Gastroesophageal sphincter (tissue), 4 donors: ENCODE results near the gene STXBP4. TPM values are rescaled to one million over a fixed set of nuclear protein-coding genes. Genes with fewer than 3 reads are reported as not detected.

ENCODE experiments used
- ATAC-seq: fragments of 150-250 bp; one replicate; pipeline ENCODE4 v1.9.1; 2016; ENCODE audit warnings: mild to moderate bottlenecking, moderate library complexity
- H3K27ac ChIP-seq, 4 donors: fragments of 200-600 bp; sonication (generic) in 3 of 4; 1 replicate in 3 of 4; 2 replicates in 1 of 4; pipeline ENCODE4 v1.5.1; 2016 to 2019
- H3K27me3 ChIP-seq: fragments of 200-600 bp; sonication (generic); one replicate; pipeline ENCODE4 v1.5.1; 2019
- H3K36me3 ChIP-seq, 2 donors: fragments of 200-600 bp; sonication (generic); one replicate each; pipeline ENCODE4 v1.5.1; 2019; ENCODE audit warnings: control low read depth in 1 of 2
- H3K4me1 ChIP-seq, 3 donors: fragments of 200-600 bp; sonication (generic); 1 replicate in 2 of 3; 2 replicates in 1 of 3; pipeline ENCODE4 v1.5.1; 2016 to 2019; ENCODE audit warnings: control low read depth in 2 of 3
- H3K4me3 ChIP-seq, 2 donors: fragments of 200-600 bp; sonication (generic); one replicate each; pipeline ENCODE4 v1.5.1; 2019; ENCODE audit warnings: mild to moderate bottlenecking in 1 of 2, moderate library complexity in 1 of 2
- H3K9me3 ChIP-seq, 3 donors: fragments of 200-600 bp; sonication (generic); one replicate each; pipeline ENCODE4 v1.5.1; 2017 to 2019; ENCODE audit warnings: control low read depth in 2 of 3
- CTCF ChIP-seq, 4 experiments: fragments of 200-600 bp in 2 of 4; fragments of 450-650 bp in 2 of 4; sonication (generic) in 1 of 4; IDR thresholded peaks; one replicate each; pipeline ENCODE4 v1.5.1; 2017 to 2019; ENCODE audit warnings: antibody characterized with exemption in 4 of 4, mild to moderate bottlenecking in 2 of 4, moderate library complexity in 2 of 4
- EP300 ChIP-seq: sonication (generic); formaldehyde crosslinking; IDR thresholded peaks from one replicate; pipeline ENCODE4 v1.6.1; 2017; ENCODE audit warnings: antibody characterized with exemption, mild to moderate bottlenecking
- POLR2A ChIP-seq, 2 donors: fragments of 450-650 bp; IDR thresholded peaks; one replicate each; pipeline ENCODE4 v1.6.1; 2017; ENCODE audit warnings: antibody characterized with exemption in 2 of 2, mild to moderate bottlenecking in 2 of 2, moderate library complexity in 1 of 2
- POLR2AphosphoS5 ChIP-seq: sonication (generic); formaldehyde crosslinking; IDR thresholded peaks from one replicate; pipeline ENCODE4 v1.6.1; 2017; ENCODE audit warnings: antibody characterized with exemption
- WGBS, 2 donors: methylation state at CpG; one replicate each; pipeline ENCODE4 v1.1.5; 2018; ENCODE audit warnings: low coverage in 1 of 2; 5-methylcytosine and 5-hydroxymethylcytosine counted together
- total RNA-seq, 4 donors: library from RNA; depleted of rRNA; stranded (reverse); fragments of >200 nt; gene quantifications; one replicate each; pipeline ENCODE4 v1.1.0, GENCODE V29; 2016

STXBP4 gene
- total RNA-seq, 4 donors from 2014 or later: 12.2 to 29.7 (median 16.2) TPM

DNA sequence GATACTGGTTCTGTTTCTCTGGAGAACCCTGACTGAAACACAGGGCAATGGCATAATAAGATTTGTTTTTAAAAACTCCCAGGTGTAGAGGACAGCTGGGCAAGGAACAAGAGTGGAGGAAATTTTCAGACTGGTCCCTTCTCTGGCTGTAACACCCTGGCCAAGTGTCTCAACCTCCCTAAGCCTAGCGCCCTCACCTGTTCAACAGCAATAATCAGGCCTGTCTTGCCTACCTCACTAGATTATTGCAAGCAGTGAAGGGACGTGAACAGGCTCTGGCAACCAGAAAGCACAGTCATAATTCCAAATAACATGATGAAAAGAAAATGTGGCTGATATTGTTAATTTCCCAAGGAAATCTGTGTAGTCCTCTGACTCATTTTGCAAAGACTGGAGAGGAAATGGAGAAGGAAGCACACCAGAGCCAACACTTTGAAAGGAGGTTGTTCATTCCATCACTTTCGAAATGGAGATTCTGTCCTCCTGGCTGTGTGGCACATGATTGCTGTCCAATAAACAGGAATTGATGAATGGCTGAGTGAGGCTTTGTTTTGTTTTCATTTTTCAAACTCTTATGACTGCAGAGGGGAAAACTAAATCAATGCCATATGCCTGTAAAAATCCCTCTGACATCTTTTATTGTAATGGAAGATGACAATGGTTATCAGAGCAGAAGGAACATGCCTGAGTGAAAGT lies 208.7 kb downstream of the STXBP4 start:
- H3K27me3 ChIP-seq: no peaks in the 10 kb centered on the region
- H3K4me3 ChIP-seq: no peak overlapping the region
- no peaks in the 10 kb centered on the region for H3K4me1 ChIP-seq
- H3K9me3 ChIP-seq: peaks cover 0 to 7% (median 0%) of the 10 kb centered on the region in 3 donors
- no peak for ATAC-seq
- no peak for TF ChIP-seq CTCF (IDR thresholded peaks at IDR 0.05)
- no peak for TF ChIP-seq POLR2AphosphoS5
- no peak for TF ChIP-seq EP300
- TF ChIP-seq POLR2A (IDR thresholded peaks at IDR 0.05): no peak
- no peaks in the 10 kb centered on the region for H3K36me3 ChIP-seq
- H3K27ac ChIP-seq: no peak overlapping the region
- WGBS, 2 donors: 31 to 39% methylated on average over 2 to 3 of the region's 3 CpGs

DNA sequence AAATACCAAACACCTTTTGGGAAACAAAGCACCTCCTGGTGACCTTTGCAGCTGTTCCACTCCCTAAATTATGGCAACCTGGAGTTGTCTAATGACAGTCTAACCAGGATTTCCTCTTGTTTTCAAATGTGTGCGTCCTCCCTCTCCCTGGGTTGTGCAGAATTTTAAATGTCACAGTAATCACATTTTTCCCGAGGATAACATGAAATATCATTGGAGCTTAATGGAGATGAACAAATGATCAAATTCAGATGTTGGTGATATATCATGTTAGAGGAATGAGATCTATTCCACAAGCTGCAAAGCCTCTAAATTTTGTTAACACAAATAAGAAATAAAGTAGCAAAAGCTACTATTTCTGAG lies 209.3 kb downstream of the STXBP4 start:
- Histone ChIP-seq H3K27me3 (no peaks in the 10 kb centered on the region), H3K4me1 (no peaks in the 10 kb centered on the region), H3K27ac (no peak overlapping the region), H3K9me3 (peaks cover 0 to 7% (median 0%) of the 10 kb centered on the region in 3 donors), H3K4me3 (no peak overlapping the region), H3K36me3 (no peaks in the 10 kb centered on the region)
- 37 to 39% methylated on average over 2 of the region's 2 CpGs for WGBS, 2 donors
- no peak for ATAC-seq
- TF ChIP-seq CTCF (IDR thresholded peaks at IDR 0.05) (no peak), EP300 (no peak), POLR2AphosphoS5 (no peak), POLR2A (IDR thresholded peaks at IDR 0.05) (no peak)

DNA sequence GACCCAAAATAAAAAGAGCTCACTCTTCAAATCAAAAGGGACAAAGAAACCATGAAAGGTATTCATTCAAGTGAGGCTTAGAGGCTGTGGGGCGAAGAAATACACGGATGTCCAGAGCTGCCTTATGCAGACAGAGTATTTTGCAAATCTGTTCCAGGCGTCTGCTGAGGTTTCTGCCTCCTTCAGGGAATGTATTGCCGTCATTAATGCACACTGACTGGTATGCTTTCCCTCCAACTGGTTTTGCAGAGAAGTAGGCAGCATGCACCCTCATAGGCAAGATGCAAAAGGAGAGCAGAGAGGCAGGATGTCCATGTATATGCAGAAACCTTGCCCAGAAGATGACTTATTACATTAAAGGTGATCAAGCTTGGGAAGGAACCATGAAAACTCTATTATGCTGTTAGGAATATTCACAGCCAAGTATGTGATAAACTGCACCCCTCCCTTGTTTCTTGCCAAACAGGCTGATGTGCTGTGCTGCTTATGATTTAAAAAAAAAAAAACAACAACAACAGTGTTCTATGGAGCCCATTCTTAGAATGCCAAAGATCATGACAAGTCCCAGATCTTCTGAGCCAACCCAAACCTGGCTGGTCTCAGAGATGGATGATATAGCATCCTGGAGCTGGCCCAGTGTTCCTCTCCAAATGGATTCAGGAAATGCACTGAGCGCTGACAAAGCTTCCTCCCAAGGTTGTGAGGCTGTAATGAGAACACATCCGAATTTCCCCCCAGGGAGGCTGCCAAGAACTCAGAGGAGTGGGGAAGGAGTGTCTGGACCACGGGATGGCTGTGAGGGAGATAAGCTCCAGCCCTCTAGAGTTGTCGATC lies 218.6 kb downstream of the STXBP4 start:
- TF ChIP-seq POLR2AphosphoS5 (no peak), CTCF (IDR thresholded peaks at IDR 0.05) (no peak), POLR2A (IDR thresholded peaks at IDR 0.05) (no peak), EP300 (no peak)
- Histone ChIP-seq H3K9me3 (no peaks in the 10 kb centered on the region), H3K36me3 (no peaks in the 10 kb centered on the region), H3K27ac (no peak overlapping the region), H3K4me1 (no peaks in the 10 kb centered on the region), H3K4me3 (no peak overlapping the region), H3K27me3 (no peaks in the 10 kb centered on the region)
- ATAC-seq: no peak
- WGBS, 2 donors: 36 to 52% methylated on average over 7 to 8 of the region's 8 CpGs

DNA sequence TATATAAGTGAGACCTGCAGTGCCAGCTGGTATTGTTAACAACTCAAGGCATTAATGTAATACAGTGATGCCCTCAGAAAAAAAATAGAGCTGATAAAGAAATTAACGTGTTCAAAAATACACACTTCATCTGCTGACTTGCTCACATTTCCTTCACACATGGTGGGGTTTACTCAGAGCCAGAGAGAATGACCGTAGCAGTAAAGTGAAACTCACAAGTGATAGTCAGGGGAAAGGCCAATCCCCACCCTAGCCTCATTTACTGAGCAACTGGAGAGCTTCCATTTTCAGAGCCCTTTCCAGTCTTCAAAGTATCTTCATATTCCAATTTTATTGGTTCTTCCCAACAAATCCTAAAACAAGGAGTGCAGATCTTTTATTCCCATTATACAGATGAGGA lies 222.2 kb downstream of the STXBP4 start:
- Histone ChIP-seq H3K36me3 (no peaks in the 10 kb centered on the region), H3K27ac (no peak overlapping the region), H3K9me3 (no peaks in the 10 kb centered on the region), H3K4me1 (no peaks in the 10 kb centered on the region), H3K27me3 (no peaks in the 10 kb centered on the region), H3K4me3 (no peak overlapping the region)
- no peak for ATAC-seq
- no peak for TF ChIP-seq CTCF (IDR thresholded peaks at IDR 0.05)
- no peak for TF ChIP-seq POLR2AphosphoS5
- no peak for TF ChIP-seq EP300
- TF ChIP-seq POLR2A (IDR thresholded peaks at IDR 0.05): no peak
- 64 to 84% methylated on average over 2 of the region's 2 CpGs for whole genome bisulfite sequencing, 2 donors
